ENCODE results near the gene TANGO6.

The TANGO6 gene

GRCh38 chr16:69095193-69095592 is 251.9 kb downstream of the TANGO6 start:
- no peak overlapping the region for H3K4me3 ChIP-seq
- TF ChIP-seq CTCF (IDR thresholded peaks at IDR 0.05) = no peak
- no peak for DNase-seq
- H3K36me3 ChIP-seq = no peaks in the 10 kb centered on the region
- no peaks in the 10 kb centered on the region for H3K27me3 ChIP-seq
- H3K4me1 ChIP-seq = no peaks in the 10 kb centered on the region
- no peaks in the 10 kb centered on the region for H3K9me3 ChIP-seq
- no peak overlapping the region for H3K27ac ChIP-seq
- intact Hi-C loops (cut with DNase I; ENCODE audit: low total_unique reads) = no loop called here

- Histone ChIP-seq H3K4me1 (peaks cover 0 to 2% (median under 1%) of the 10 kb centered on the region in 4 donors), H3K9me3 (no peaks in the 10 kb centered on the region), H3K36me3 (no peaks in the 10 kb centered on the region), H3K27me3 (no peaks in the 10 kb centered on the region), H3K4me3 (no peak overlapping the region), H3K27ac (no peak overlapping the region)
- intact Hi-C loops (cut with DNase I; ENCODE audit: low total_unique reads) = no loop called here
- TF ChIP-seq CTCF (IDR thresholded peaks at IDR 0.05) = no peak
- no peak for DNase-seq
These were observed 256.9 kb downstream of the TANGO6 start for GRCh38 chr16:69100071-69100691.

- no peak for TF ChIP-seq CTCF (IDR thresholded peaks at IDR 0.05)
- Histone ChIP-seq H3K27ac (no peak within 1 kb of the TSS), H3K9me3 (no peaks in the 10 kb centered on the region), H3K27me3 (peaks cover 0 to 2% of the 10 kb centered on the region in 2 donors), H3K36me3 (peaks cover 9 to 16% (median 15%) of the 10 kb centered on the region in 3 donors), H3K4me3 (peak within 1 kb of the TSS; percentile 51 to 58), H3K4me1 (peaks cover 13 to 36% (median 30%) of the 10 kb centered on the region in 4 donors)
- no peak for DNase-seq
- intact Hi-C loops (cut with DNase I; ENCODE audit: low total_unique reads) = no loop called here
These were observed 262.4 kb downstream of the TANGO6 start, which contains the start of gene HAS3 for GRCh38 chr16:69105501-69106361. Gene HAS3 (plus strand): TSS chr16:69105653. CDS start chr16:69109396, 3,743 bp downstream.

GRCh38 chr16:69106491-69107315 is 263.4 kb downstream of the TANGO6 start:
- intact Hi-C loops (cut with DNase I; ENCODE audit: low total_unique reads) = no loop called here
- Histone ChIP-seq H3K4me3 (peak overlapping the region; percentile 51 to 58), H3K27ac (no peak overlapping the region), H3K27me3 (peaks cover 0 to 2% of the 10 kb centered on the region in 2 donors), H3K9me3 (no peaks in the 10 kb centered on the region), H3K36me3 (peaks cover 9 to 22% (median 15%) of the 10 kb centered on the region in 3 donors), H3K4me1 (peaks cover 13 to 36% (median 30%) of the 10 kb centered on the region in 4 donors)
- peak in 1 of 2 donors; percentile 60 for DNase-seq
- no peak for TF ChIP-seq CTCF (IDR thresholded peaks at IDR 0.05)

GRCh38 chr16:69107316-69107962 is 264.1 kb downstream of the TANGO6 start:
- no peaks in the 10 kb centered on the region for H3K9me3 ChIP-seq
- peaks cover 0 to 2% of the 10 kb centered on the region in 2 donors for H3K27me3 ChIP-seq
- H3K4me1 ChIP-seq = peaks cover 13 to 39% (median 30%) of the 10 kb centered on the region in 4 donors
- peaks cover 9 to 27% (median 15%) of the 10 kb centered on the region in 3 donors for H3K36me3 ChIP-seq
- DNase-seq = peak in 1 of 2 donors; percentile 65
- H3K4me3 ChIP-seq = peak overlapping the region; percentile 51 to 58
- no peak for TF ChIP-seq CTCF (IDR thresholded peaks at IDR 0.05)
- H3K27ac ChIP-seq = no peak overlapping the region
- intact Hi-C loops (cut with DNase I; ENCODE audit: low total_unique reads) = no loop called here
